ENCODE data around the gene THBS1. TPM values are rescaled to one million over a fixed set of nuclear protein-coding genes. Genes with fewer than 3 reads are reported as not detected.

The THBS1 gene
- total RNA-seq, 1 experiment from 2014 or later, result 37.1 TPM

DNA sequence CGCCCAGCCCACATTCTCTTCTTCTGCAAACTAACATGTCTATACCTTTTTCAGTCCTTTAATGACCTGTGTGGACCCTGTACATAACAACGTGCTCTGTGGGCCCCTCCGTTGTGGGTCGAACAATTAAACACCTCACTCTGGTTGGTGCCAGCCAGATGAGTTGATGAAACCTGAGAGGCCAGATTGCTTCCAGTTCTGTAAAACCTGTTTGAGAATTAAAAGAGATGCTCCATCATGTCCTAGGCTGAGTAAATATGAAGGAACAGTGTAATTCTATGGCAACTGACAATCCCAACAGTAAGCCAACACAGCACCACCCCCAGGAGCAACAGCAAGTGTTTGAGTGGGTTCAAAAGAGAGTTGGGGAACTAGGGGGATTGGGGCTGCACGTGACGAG is 5.7 kb upstream of the THBS1 start:
- H3K27me3 Mint-ChIP-seq (ENCODE audit: low read depth), result peaks cover 16% of the 10 kb centered on the region
- TF ChIP-seq ZNF671 (CRISPR knock-in tag; IDR thresholded peaks at IDR 0.05) (no peak), AFF4 (CRISPR knock-in tag; IDR thresholded peaks at IDR 0.05; ENCODE audit: borderline replicate concordance) (no peak), FOXJ3 (CRISPR knock-in tag; IDR thresholded peaks at IDR 0.05; ENCODE audit: borderline replicate concordance) (no peak), CREB1 (CRISPR knock-in tag; IDR thresholded peaks at IDR 0.05) (no peak), CREM (CRISPR knock-in tag; IDR thresholded peaks at IDR 0.05) (no peak), JAZF1 (CRISPR knock-in tag; IDR thresholded peaks at IDR 0.05) (no peak)
- TF ChIP-seq, protein P1, sequence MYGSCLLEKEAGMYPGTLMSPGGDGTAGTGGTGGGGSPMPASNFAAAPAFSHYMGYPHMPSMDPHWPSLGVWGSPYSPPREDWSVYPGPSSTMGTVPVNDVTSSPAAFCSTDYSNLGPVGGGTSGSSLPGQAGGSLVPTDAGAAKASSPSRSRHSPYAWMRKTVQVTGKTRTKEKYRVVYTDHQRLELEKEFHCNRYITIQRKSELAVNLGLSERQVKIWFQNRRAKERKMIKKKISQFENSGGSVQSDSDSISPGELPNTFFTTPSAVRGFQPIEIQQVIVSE (CRISPR knock-in tag; IDR thresholded peaks at IDR 0.05; ENCODE audit: borderline replicate concordance), result no peak
- H3K4me1 Mint-ChIP-seq, result peaks cover 15% of the 10 kb centered on the region
- no peak overlapping the region for H3K27ac Mint-ChIP-seq
- CTCF ChIA-PET, result no interaction called here
- ATAC-seq (no peak), DNase-seq (ENCODE audit: low spot score) (no peak)
- POLR2A ChIA-PET, result interaction anchor here (0.6 to 0.7 kb wide), 2 partner anchors 16 to 63 kb away, joined by 7 to 10 read pairs; no protein-coding TSS in a partner anchor
- H3K9me3 Mint-ChIP-seq, result no peaks in the 10 kb centered on the region
- no peaks in the 10 kb centered on the region for H3K36me3 Mint-ChIP-seq
- H3K4me3 Mint-ChIP-seq, result no peak overlapping the region

DNA sequence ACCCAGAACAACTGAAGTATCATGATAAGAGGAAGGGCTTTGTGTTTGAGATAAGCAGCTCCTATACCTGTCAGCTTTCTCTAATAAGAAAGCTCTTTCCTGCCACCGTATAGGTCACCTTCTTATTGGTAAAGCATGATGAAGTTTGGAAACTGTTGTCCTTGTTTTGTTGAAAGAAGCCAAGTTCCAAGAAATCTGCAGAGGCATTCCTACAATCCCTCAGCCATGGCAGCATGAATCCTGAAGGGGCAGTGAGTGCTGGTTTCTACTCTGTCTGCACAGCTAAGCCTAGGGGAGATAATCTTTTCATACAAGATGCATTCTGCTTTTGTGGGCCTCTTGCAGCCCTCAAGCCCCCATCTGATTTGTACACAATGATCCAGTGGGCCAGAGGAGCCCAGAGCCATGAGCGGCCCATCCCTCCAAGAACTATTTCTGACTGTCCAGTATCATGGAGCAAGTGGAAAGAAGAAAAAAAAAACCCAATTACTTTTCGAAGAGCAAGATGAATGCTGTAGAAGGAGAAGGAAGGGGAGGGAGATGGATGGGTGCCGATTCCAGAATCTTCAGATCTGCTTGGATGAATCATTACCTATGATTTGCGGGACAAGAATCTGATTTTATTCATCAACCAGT is 1.9 kb upstream of the THBS1 start:
- Mint-ChIP-seq H3K27me3 (ENCODE audit: low read depth) (peaks cover 16% of the 10 kb centered on the region), H3K9me3 (no peaks in the 10 kb centered on the region), H3K36me3 (peaks cover 13% of the 10 kb centered on the region), H3K4me3 (peak overlapping the region; percentile 87), H3K4me1 (peaks cover 28% of the 10 kb centered on the region), H3K27ac (peak overlapping the region; percentile 99)
- ChIA-PET CTCF (interaction anchor here (0.7 to 5.4 kb wide), 26 partner anchors 24 to 872 kb away, joined by 3 to 44 read pairs (median 6); no protein-coding TSS in a partner anchor), POLR2A (interaction anchor here (1.2 to 3.1 kb wide), 3 partner anchors 48 to 406 kb away, joined by 5 to 24 read pairs (median 11); no protein-coding TSS in a partner anchor)
- ATAC-seq, result no peak
- DNase-seq (ENCODE audit: low spot score), result no peak
- TF ChIP-seq, protein P2, sequence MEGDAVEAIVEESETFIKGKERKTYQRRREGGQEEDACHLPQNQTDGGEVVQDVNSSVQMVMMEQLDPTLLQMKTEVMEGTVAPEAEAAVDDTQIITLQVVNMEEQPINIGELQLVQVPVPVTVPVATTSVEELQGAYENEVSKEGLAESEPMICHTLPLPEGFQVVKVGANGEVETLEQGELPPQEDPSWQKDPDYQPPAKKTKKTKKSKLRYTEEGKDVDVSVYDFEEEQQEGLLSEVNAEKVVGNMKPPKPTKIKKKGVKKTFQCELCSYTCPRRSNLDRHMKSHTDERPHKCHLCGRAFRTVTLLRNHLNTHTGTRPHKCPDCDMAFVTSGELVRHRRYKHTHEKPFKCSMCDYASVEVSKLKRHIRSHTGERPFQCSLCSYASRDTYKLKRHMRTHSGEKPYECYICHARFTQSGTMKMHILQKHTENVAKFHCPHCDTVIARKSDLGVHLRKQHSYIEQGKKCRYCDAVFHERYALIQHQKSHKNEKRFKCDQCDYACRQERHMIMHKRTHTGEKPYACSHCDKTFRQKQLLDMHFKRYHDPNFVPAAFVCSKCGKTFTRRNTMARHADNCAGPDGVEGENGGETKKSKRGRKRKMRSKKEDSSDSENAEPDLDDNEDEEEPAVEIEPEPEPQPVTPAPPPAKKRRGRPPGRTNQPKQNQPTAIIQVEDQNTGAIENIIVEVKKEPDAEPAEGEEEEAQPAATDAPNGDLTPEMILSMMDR (IDR thresholded peaks at IDR 0.05), result no peak
- TF ChIP-seq ATF6 (CRISPR knock-in tag; IDR thresholded peaks at IDR 0.05) (no peak), SMAD4 (CRISPR knock-in tag; IDR thresholded peaks at IDR 0.05) (no peak), NFYB (CRISPR knock-in tag; conservative IDR thresholded peaks at IDR 0.05; ENCODE audit: low read depth) (no peak), MXD4 (CRISPR knock-in tag; IDR thresholded peaks at IDR 0.05; ENCODE audit: borderline replicate concordance) (no peak), MYBL2 (CRISPR knock-in tag; IDR thresholded peaks at IDR 0.05) (no peak), NFE2L1 (CRISPR knock-in tag; IDR thresholded peaks at IDR 0.05) (no peak), FOXK1 (CRISPR knock-in tag; IDR thresholded peaks at IDR 0.05) (no peak), KAT7 (CRISPR knock-in tag; IDR thresholded peaks at IDR 0.05; ENCODE audit: borderline replicate concordance) (no peak), TEAD4 (CRISPR knock-in tag; IDR thresholded peaks at IDR 0.05) (no peak)
- TF ChIP-seq, protein P3, sequence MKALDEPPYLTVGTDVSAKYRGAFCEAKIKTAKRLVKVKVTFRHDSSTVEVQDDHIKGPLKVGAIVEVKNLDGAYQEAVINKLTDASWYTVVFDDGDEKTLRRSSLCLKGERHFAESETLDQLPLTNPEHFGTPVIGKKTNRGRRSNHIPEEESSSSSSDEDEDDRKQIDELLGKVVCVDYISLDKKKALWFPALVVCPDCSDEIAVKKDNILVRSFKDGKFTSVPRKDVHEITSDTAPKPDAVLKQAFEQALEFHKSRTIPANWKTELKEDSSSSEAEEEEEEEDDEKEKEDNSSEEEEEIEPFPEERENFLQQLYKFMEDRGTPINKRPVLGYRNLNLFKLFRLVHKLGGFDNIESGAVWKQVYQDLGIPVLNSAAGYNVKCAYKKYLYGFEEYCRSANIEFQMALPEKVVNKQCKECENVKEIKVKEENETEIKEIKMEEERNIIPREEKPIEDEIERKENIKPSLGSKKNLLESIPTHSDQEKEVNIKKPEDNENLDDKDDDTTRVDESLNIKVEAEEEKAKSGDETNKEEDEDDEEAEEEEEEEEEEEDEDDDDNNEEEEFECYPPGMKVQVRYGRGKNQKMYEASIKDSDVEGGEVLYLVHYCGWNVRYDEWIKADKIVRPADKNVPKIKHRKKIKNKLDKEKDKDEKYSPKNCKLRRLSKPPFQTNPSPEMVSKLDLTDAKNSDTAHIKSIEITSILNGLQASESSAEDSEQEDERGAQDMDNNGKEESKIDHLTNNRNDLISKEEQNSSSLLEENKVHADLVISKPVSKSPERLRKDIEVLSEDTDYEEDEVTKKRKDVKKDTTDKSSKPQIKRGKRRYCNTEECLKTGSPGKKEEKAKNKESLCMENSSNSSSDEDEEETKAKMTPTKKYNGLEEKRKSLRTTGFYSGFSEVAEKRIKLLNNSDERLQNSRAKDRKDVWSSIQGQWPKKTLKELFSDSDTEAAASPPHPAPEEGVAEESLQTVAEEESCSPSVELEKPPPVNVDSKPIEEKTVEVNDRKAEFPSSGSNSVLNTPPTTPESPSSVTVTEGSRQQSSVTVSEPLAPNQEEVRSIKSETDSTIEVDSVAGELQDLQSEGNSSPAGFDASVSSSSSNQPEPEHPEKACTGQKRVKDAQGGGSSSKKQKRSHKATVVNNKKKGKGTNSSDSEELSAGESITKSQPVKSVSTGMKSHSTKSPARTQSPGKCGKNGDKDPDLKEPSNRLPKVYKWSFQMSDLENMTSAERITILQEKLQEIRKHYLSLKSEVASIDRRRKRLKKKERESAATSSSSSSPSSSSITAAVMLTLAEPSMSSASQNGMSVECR (CRISPR knock-in tag; IDR thresholded peaks at IDR 0.05; ENCODE audit: borderline replicate concordance), result no peak
- TF ChIP-seq, protein P4, sequence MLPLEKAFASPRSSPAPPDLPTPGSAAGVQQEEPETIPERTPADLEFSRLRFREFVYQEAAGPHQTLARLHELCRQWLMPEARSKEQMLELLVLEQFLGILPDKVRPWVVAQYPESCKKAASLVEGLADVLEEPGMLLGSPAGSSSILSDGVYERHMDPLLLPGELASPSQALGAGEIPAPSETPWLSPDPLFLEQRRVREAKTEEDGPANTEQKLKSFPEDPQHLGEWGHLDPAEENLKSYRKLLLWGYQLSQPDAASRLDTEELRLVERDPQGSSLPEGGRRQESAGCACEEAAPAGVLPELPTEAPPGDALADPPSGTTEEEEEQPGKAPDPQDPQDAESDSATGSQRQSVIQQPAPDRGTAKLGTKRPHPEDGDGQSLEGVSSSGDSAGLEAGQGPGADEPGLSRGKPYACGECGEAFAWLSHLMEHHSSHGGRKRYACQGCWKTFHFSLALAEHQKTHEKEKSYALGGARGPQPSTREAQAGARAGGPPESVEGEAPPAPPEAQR (CRISPR knock-in tag; IDR thresholded peaks at IDR 0.05), result no peak
- TF ChIP-seq, protein P5, sequence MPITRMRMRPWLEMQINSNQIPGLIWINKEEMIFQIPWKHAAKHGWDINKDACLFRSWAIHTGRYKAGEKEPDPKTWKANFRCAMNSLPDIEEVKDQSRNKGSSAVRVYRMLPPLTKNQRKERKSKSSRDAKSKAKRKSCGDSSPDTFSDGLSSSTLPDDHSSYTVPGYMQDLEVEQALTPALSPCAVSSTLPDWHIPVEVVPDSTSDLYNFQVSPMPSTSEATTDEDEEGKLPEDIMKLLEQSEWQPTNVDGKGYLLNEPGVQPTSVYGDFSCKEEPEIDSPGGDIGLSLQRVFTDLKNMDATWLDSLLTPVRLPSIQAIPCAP (CRISPR knock-in tag; IDR thresholded peaks at IDR 0.05), result no peak
